Measurements from ENCODE around the gene SPAG6. TPM values are rescaled to one million over a fixed set of nuclear protein-coding genes. Genes with fewer than 3 reads are reported as not detected.

Gene SPAG6
- total RNA-seq, 1 donor from 2014 or later = not detected

DNA sequence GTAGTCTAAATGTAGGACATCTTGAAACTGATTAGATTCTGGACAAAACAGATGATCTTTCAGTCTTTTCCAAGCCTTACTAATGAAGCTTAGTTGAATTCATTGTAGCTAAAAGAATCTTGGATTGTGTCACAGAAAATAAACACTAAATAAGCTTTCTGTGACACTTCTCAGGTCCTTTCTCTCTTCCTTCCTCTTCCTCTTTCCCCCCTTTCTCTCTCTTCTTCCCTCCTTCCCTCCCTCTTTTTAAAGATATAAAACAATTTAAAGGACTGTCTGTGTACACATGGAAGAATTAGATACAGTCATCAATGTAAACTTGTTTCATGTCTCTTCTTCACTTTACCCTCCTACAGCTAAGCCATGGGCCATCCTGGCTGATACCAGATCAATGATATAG lies 34.4 kb upstream of the SPAG6 start:
- DNase-seq (ENCODE audit: low read depth) = no peak
- TF ChIP-seq, protein P1, sequence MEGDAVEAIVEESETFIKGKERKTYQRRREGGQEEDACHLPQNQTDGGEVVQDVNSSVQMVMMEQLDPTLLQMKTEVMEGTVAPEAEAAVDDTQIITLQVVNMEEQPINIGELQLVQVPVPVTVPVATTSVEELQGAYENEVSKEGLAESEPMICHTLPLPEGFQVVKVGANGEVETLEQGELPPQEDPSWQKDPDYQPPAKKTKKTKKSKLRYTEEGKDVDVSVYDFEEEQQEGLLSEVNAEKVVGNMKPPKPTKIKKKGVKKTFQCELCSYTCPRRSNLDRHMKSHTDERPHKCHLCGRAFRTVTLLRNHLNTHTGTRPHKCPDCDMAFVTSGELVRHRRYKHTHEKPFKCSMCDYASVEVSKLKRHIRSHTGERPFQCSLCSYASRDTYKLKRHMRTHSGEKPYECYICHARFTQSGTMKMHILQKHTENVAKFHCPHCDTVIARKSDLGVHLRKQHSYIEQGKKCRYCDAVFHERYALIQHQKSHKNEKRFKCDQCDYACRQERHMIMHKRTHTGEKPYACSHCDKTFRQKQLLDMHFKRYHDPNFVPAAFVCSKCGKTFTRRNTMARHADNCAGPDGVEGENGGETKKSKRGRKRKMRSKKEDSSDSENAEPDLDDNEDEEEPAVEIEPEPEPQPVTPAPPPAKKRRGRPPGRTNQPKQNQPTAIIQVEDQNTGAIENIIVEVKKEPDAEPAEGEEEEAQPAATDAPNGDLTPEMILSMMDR (conservative IDR thresholded peaks at IDR 0.05; ENCODE audit: low read depth, low read length) = no peak
- H3K4me3 ChIP-seq (ENCODE audit: low read depth, low read length) = no peak overlapping the region

DNA sequence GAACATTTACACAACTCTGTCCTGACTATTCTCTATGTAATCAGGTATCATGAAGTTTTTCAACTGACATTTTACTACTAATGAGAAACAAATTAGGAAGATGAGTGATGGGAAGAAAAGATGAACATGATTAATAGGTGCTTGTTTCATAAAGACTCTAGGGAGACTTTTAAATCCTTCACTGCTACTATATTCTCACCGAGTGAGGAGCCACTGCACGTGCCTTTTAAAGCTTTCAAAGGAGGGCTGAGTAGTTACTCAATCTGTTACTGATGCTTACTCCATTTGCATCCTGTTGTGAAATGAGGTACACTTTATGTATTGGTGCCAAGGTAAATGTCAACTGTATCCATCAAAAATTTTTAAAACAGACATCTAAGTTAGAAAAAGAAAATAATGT lies 30.4 kb upstream of the SPAG6 start:
- TF ChIP-seq, protein P1 (conservative IDR thresholded peaks at IDR 0.05; ENCODE audit: low read depth, low read length) = no peak
- H3K4me3 ChIP-seq (ENCODE audit: low read depth, low read length) = no peak overlapping the region
- DNase-seq (ENCODE audit: low read depth) = no peak

DNA sequence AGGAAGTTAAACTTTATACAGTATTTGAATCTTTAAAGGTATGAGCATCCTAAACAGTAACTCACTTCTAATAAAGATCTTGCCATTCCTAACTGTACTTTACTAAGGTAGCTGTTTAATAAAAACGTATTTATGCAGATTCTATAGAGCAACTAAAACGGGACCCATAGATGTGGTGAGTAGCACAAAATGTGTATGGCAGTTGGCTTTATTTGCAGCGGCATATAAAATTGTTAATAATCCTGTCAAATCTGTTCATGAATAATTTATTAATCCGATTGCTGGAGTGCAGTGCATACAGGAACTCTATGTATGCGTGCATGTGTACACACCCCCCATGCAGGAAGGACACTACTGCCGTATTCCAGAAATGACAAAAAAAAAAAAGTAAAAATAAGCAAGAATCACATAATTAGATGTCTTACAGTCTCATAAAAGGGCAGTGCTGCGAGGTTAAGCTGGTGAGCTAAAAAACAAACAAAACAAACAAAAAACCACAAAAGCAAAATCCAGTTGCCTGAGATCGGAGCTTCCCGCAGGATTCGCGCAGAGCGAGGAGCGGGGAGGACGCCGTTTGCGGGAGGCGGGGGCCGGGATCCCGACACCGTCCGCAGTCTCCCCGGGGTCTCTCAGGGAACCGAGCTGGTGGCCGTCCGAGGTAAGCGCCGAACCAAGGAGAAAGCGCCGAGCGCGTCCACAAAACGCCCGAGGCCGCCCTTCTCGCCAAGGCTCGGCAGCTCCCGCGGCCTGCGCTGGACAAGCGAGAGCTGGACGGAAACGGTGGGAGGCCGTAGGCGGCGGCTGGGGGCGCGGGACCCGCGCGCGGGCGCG lies 29.6 kb upstream of the SPAG6 start:
- TF ChIP-seq, protein P1 (conservative IDR thresholded peaks at IDR 0.05; ENCODE audit: low read depth, low read length) = no peak
- H3K4me3 ChIP-seq (ENCODE audit: low read depth, low read length) = peak overlapping the region; percentile 71
- no peak for DNase-seq (ENCODE audit: low read depth)

DNA sequence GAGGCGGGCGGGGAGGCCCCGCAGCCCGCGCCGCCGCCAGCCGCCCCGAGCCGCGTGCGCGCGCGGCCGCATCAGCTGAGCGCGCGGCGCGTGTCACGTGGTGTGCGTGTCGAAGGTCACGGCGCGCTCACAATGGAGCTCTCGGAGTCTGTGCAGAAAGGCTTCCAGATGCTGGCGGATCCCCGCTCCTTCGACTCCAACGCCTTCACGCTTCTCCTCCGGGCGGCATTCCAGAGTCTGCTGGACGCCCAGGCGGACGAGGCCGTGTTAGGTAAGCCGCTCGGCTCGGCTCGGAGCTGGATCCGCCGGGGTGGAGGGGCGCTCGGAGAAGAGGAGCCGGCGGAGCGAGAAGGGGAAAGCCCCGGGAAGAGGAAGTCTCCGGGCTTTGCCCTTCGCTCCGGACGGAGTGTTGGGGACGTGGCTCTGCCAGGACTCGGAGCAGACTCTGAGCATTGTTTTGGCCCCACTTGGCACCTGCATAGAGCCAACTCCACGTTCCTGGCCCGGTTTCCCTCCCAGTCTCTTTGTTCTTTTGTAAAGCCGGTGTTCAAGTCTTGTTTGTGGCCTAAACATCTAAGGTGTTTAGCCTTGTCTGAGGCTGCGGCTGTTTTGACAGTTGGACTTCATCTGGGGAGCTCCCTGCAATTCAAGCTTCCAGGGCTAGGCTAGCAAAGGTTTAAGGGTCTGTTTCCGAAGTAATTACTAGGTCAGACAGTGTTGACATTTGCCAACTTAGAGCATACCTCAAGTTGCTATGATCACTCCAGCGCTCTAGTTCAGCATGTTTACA lies 28.8 kb upstream of the SPAG6 start, which contains the start of gene COMMD3:
TSS of gene COMMD3 (plus strand) at position 103 of the 790 bp plus-strand sequence. CDS start at position 133, 30 bp downstream.
- DNase-seq (ENCODE audit: low read depth) = no peak
- TF ChIP-seq, protein P1 (conservative IDR thresholded peaks at IDR 0.05; ENCODE audit: low read depth, low read length) = no peak
- H3K4me3 ChIP-seq (ENCODE audit: low read depth, low read length) = peak within 1 kb of the TSS; percentile 71

DNA sequence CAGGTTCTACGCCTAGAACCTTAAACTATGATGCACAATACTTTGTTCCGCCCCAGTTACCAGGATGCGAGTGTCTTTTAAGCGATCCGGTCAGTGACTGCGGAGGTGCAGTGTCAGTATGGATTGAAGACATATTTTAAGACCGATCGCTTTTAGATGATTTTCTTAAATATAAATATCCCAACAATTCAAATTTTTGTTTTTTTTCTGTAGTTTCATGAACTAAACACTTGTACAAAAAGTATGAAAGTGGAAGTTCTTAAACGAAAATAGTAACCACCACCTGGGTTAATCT lies 28.3 kb upstream of the SPAG6 start:
- DNase-seq (ENCODE audit: low read depth) = no peak
- H3K4me3 ChIP-seq (ENCODE audit: low read depth, low read length) = peak overlapping the region; percentile 71

DNA sequence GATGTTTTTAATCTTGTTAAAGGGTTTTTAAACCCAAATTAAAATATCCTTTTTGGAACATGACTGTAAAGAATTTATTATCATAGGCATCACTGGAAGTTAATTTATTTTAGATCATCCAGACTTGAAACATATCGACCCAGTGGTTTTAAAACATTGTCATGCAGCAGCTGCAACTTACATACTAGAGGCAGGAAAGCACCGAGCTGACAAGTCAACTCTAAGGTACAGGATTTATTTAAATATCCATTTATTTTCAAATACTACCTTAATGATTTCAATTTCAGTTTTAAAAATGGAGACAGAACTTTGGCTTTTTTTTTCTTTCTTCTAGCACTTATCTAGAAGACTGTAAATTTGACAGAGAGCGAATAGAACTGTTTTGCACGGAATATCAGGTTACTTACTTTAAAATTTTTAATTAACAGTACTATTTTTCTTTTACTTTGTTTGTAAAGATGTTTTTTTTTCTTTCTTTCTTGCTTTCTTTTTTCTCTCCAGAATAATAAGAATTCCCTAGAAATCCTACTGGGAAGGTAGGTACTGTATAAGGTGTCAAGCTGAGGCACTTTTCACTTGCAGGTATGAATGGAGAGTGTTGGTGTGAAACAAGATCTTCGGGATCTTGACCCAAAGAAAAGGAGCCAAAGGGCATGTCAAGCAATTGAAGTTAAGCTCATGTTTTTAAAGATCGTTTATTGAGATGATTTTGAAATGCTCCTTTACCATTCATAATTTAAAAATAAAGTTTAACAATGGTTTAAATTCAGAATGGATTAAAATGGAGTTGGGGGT lies 27.3 kb upstream of the SPAG6 start:
- TF ChIP-seq, protein P1 (conservative IDR thresholded peaks at IDR 0.05; ENCODE audit: low read depth, low read length) = no peak
- no peak overlapping the region for H3K4me3 ChIP-seq (ENCODE audit: low read depth, low read length)
- DNase-seq (ENCODE audit: low read depth) = no peak

More for the DNA sequence above, 28.3 kb upstream of the SPAG6 start:
- TF ChIP-seq, protein P1 (conservative IDR thresholded peaks at IDR 0.05; ENCODE audit: low read depth, low read length) = no peak
